ENCODE results near the gene TRPM3.

Gene TRPM3

GRCh38 chr9:70551396-70551795, 570.0 kb downstream of the TRPM3 start:
- DNase-seq (ENCODE audit: extremely low spot score, insufficient read length, low read depth): no peak
- FAIRE-seq: no peak

- FAIRE-seq (no peak), DNase-seq (ENCODE audit: extremely low spot score, insufficient read length, low read depth) (no peak)
Observed at GRCh38 chr9:70549926-70550325, 571.5 kb downstream of the TRPM3 start.

GRCh38 chr9:70542311-70542931, 579.0 kb downstream of the TRPM3 start:
- FAIRE-seq (no peak), DNase-seq (ENCODE audit: extremely low spot score, insufficient read length, low read depth) (no peak)

- FAIRE-seq: no peak
- no peak for DNase-seq (ENCODE audit: extremely low spot score, insufficient read length, low read depth)
Observed at GRCh38 chr9:70540016-70540415, 581.4 kb downstream of the TRPM3 start.

- no peak for FAIRE-seq
- DNase-seq (ENCODE audit: extremely low spot score, insufficient read length, low read depth): no peak
Observed at GRCh38 chr9:70539526-70539925, 581.9 kb downstream of the TRPM3 start.

- no peak for FAIRE-seq
- no peak for DNase-seq (ENCODE audit: extremely low spot score, insufficient read length, low read depth)
Observed at GRCh38 chr9:70539001-70539400, 582.4 kb downstream of the TRPM3 start.

GRCh38 chr9:70537084-70537483, 584.3 kb downstream of the TRPM3 start:
- FAIRE-seq (no peak), DNase-seq (ENCODE audit: extremely low spot score, insufficient read length, low read depth) (no peak)

GRCh38 chr9:70535546-70536323, 585.7 kb downstream of the TRPM3 start:
- no peak for FAIRE-seq
- no peak for DNase-seq (ENCODE audit: extremely low spot score, insufficient read length, low read depth)

- no peak for DNase-seq (ENCODE audit: extremely low spot score, insufficient read length, low read depth)
- no peak for FAIRE-seq
Observed at GRCh38 chr9:70534471-70534870, 587.0 kb downstream of the TRPM3 start.

- FAIRE-seq: no peak
- DNase-seq (ENCODE audit: extremely low spot score, insufficient read length, low read depth): no peak
Observed at GRCh38 chr9:70534061-70534460, 587.4 kb downstream of the TRPM3 start.

GRCh38 chr9:70533492-70533891, 587.9 kb downstream of the TRPM3 start:
- FAIRE-seq (no peak), DNase-seq (ENCODE audit: extremely low spot score, insufficient read length, low read depth) (no peak)

GRCh38 chr9:70532716-70533115, 588.7 kb downstream of the TRPM3 start:
- FAIRE-seq: no peak

GRCh38 chr9:70531311-70531710, 590.1 kb downstream of the TRPM3 start:
- no peak for FAIRE-seq
- DNase-seq (ENCODE audit: extremely low spot score, insufficient read length, low read depth): no peak

More at GRCh38 chr9:70532716-70533115, 588.7 kb downstream of the TRPM3 start:
- DNase-seq (ENCODE audit: extremely low spot score, insufficient read length, low read depth): no peak

- FAIRE-seq: no peak
Observed at GRCh38 chr9:70530716-70531115, 590.7 kb downstream of the TRPM3 start.

GRCh38 chr9:70529833-70530232, 591.6 kb downstream of the TRPM3 start:
- FAIRE-seq: no peak
- no peak for DNase-seq (ENCODE audit: extremely low spot score, insufficient read length, low read depth)

More at GRCh38 chr9:70530716-70531115, 590.7 kb downstream of the TRPM3 start:
- DNase-seq (ENCODE audit: extremely low spot score, insufficient read length, low read depth): no peak

GRCh38 chr9:70529377-70529776, 592.0 kb downstream of the TRPM3 start:
- DNase-seq (ENCODE audit: extremely low spot score, insufficient read length, low read depth): no peak
- no peak for FAIRE-seq

GRCh38 chr9:70526902-70527301, 594.5 kb downstream of the TRPM3 start:
- no peak for FAIRE-seq

GRCh38 chr9:70525519-70525918, 595.9 kb downstream of the TRPM3 start:
- FAIRE-seq (peak; percentile 35), DNase-seq (ENCODE audit: extremely low spot score, insufficient read length, low read depth) (no peak)

More at GRCh38 chr9:70526902-70527301, 594.5 kb downstream of the TRPM3 start:
- DNase-seq (ENCODE audit: extremely low spot score, insufficient read length, low read depth): no peak

- DNase-seq (ENCODE audit: extremely low spot score, insufficient read length, low read depth): peak; percentile 25
Observed at GRCh38 chr9:70519912-70520724, 601.3 kb downstream of the TRPM3 start.

GRCh38 chr9:70517926-70518610, 603.4 kb downstream of the TRPM3 start:
- DNase-seq (ENCODE audit: extremely low spot score, insufficient read length, low read depth): no peak
- FAIRE-seq: no peak

More at GRCh38 chr9:70519912-70520724, 601.3 kb downstream of the TRPM3 start:
- peak; percentile 85 for FAIRE-seq

Data from GM18507 (cell line).